CD14-positive monocyte (primary cell): ENCODE data around the gene RBMS1. TPM values are rescaled to one million over a fixed set of nuclear protein-coding genes. Genes with fewer than 3 reads are reported as not detected.

Source experiments
- DNase-seq, 3 donors: peaks; one replicate each; pipeline ENCODE4 v3.0.0-alpha.2; 2011 to 2022
- H2AFZ ChIP-seq: 2 replicates; pipeline ENCODE4 v1.6.0; 2012; ENCODE audit warnings: mild to moderate bottlenecking, low read depth, low read length, inconsistent platforms; ENCODE audit not compliant: insufficient read depth, poor library complexity, severe bottlenecking
- H3K27ac ChIP-seq, 2 donors: 1 replicate in 1 of 2; 2 replicates in 1 of 2; pipeline ENCODE4 v1.5.1; 2012 to 2013; ENCODE audit warnings: low read length in 2 of 2, control low read depth in 1 of 2, inconsistent platforms in 1 of 2, low read depth in 1 of 2, mild to moderate bottlenecking in 1 of 2
- H3K27me3 ChIP-seq, 2 donors: one replicate each; pipeline versions ENCODE4 v1.6.0 to v1.6.1; 2011 to 2013; ENCODE audit warnings: low read length in 2 of 2; ENCODE audit not compliant: control insufficient read depth in 2 of 2, insufficient read depth in 2 of 2
- H3K36me3 ChIP-seq, 2 donors: replicated peaks in 1 of 2; 1 replicate in 1 of 2; 2 replicates in 1 of 2; pipeline versions ENCODE4 v1.5.1 to v1.6.1; 2012 to 2013; ENCODE audit warnings: low read length in 2 of 2, control low read depth in 1 of 2, inconsistent platforms in 1 of 2, mild to moderate bottlenecking in 1 of 2; ENCODE audit not compliant: insufficient read depth in 2 of 2, control insufficient read depth in 1 of 2
- H3K4me1 ChIP-seq, 2 donors: 1 replicate in 1 of 2; 2 replicates in 1 of 2; pipeline versions ENCODE4 v1.5.1 to v1.6.1; 2012 to 2013; ENCODE audit warnings: low read length in 2 of 2, control low read depth in 1 of 2, inconsistent platforms in 1 of 2, mild to moderate bottlenecking in 1 of 2, moderate library complexity in 1 of 2; ENCODE audit not compliant: insufficient read depth in 2 of 2, control insufficient read depth in 1 of 2
- H3K4me2 ChIP-seq: replicated peaks from 2 replicates; pipeline ENCODE3; 2012; ENCODE audit warnings: low read length, moderate library complexity, mild to moderate bottlenecking; ENCODE audit not compliant: poor library complexity, severe bottlenecking; ENCODE audit errors: extremely low read depth
- H3K4me3 ChIP-seq, 3 experiments: fragments of 200-600 bp in 1 of 3; sonication (generic) in 1 of 3; replicated peaks in 1 of 3; 1 replicate in 2 of 3; 2 replicates in 1 of 3; pipeline ENCODE4 v1.5.1; 2011 to 2013; ENCODE audit warnings: low read length in 3 of 3, mild to moderate bottlenecking in 3 of 3, control low read depth in 2 of 3, low read depth in 2 of 3, inconsistent platforms in 1 of 3, moderate library complexity in 1 of 3
- H3K79me2 ChIP-seq: 2 replicates; pipeline ENCODE4 v1.6.0; 2012; ENCODE audit warnings: mild to moderate bottlenecking, control low read depth, inconsistent platforms, low read length, moderate library complexity; ENCODE audit not compliant: insufficient read depth
- H3K9ac ChIP-seq: 2 replicates; pipeline ENCODE4 v1.6.0; 2017; ENCODE audit warnings: low read length, mild to moderate bottlenecking; ENCODE audit not compliant: insufficient read depth, poor library complexity, severe bottlenecking
- H3K9me3 ChIP-seq, 2 donors: replicated peaks in 1 of 2; 1 replicate in 1 of 2; 2 replicates in 1 of 2; pipeline versions ENCODE4 v1.5.1 to v1.6.1; 2012 to 2013; ENCODE audit warnings: low read length in 2 of 2, control low read depth in 1 of 2; ENCODE audit not compliant: control insufficient read depth in 1 of 2, insufficient read depth in 1 of 2
- H4K20me1 ChIP-seq: 2 replicates; pipeline ENCODE4 v1.6.0; 2012; ENCODE audit warnings: mild to moderate bottlenecking, low read length, control low read depth, moderate library complexity; ENCODE audit not compliant: insufficient read depth
- H3K27ac Mint-ChIP-seq, 7 donors: one replicate each; pipeline ENCODE4 v1.8.0; 2020; ENCODE audit warnings: mild to moderate bottlenecking in 7 of 7, mixed read lengths in 7 of 7, moderate library complexity in 6 of 7, inconsistent platforms in 2 of 7
- H3K27me3 Mint-ChIP-seq, 3 donors: one replicate each; pipeline ENCODE4 v1.8.0; 2021 to 2022; ENCODE audit warnings: low read depth in 3 of 3, mild to moderate bottlenecking in 3 of 3, mixed read lengths in 3 of 3, moderate library complexity in 3 of 3, inconsistent platforms in 1 of 3
- H3K36me3 Mint-ChIP-seq, 2 donors: one replicate each; pipeline ENCODE4 v1.8.0; 2020; ENCODE audit warnings: mixed read lengths in 2 of 2, inconsistent platforms in 1 of 2, mild to moderate bottlenecking in 1 of 2
- H3K4me1 Mint-ChIP-seq: one replicate; pipeline ENCODE4 v1.8.0; 2020; ENCODE audit warnings: mild to moderate bottlenecking, mixed read lengths
- H3K4me3 Mint-ChIP-seq, 2 donors: one replicate each; pipeline ENCODE4 v1.8.0; 2020; ENCODE audit warnings: mild to moderate bottlenecking in 2 of 2, mixed read lengths in 2 of 2, moderate library complexity in 1 of 2
- H3K9me3 Mint-ChIP-seq, 7 donors: one replicate each; pipeline ENCODE4 v1.8.0; 2020 to 2022; ENCODE audit warnings: mixed read lengths in 7 of 7, mild to moderate bottlenecking in 6 of 7, moderate library complexity in 6 of 7, inconsistent platforms in 2 of 7
- WGBS: methylation state at CpG from one replicate; pipeline ENCODE4 v1.1.5; 2013; ENCODE audit warnings: missing lambda C conversion rate; ENCODE audit not compliant: insufficient coverage; 5-methylcytosine and 5-hydroxymethylcytosine counted together
- intact Hi-C, 2 donors: fragments of 100-400 bp; cut with micrococcal nuclease; formaldehyde crosslinking; loops; one replicate each; pipeline versions ENCODE4 v1.15.0 to v1.15.1; 2023
- polyA plus RNA-seq, 3 donors: library from polyadenylated mRNA; depleted of rRNA in 1 of 3; unstranded in 2 of 3; stranded (reverse) in 1 of 3; fragments of 300-500 nt in 2 of 3; fragments of >200 nt in 1 of 3; fragmentation: Illumina TruSeq in 2 of 3; gene quantifications; 1 replicate in 2 of 3; 2 replicates in 1 of 3; pipeline ENCODE4 v1.2.3, GENCODE V29; 2012 to 2021
- TF ChIP-seq, protein P1 (sequence below): fragments of 200-600 bp; IDR thresholded peaks from one replicate; pipeline ENCODE4 v1.8.0; 2022; ENCODE audit warnings: antibody characterized with exemption, mild to moderate bottlenecking

The RBMS1 gene
- polyA plus RNA-seq, 3 donors, result 88.2 to 91.2 (median 89.4) TPM

DNA sequence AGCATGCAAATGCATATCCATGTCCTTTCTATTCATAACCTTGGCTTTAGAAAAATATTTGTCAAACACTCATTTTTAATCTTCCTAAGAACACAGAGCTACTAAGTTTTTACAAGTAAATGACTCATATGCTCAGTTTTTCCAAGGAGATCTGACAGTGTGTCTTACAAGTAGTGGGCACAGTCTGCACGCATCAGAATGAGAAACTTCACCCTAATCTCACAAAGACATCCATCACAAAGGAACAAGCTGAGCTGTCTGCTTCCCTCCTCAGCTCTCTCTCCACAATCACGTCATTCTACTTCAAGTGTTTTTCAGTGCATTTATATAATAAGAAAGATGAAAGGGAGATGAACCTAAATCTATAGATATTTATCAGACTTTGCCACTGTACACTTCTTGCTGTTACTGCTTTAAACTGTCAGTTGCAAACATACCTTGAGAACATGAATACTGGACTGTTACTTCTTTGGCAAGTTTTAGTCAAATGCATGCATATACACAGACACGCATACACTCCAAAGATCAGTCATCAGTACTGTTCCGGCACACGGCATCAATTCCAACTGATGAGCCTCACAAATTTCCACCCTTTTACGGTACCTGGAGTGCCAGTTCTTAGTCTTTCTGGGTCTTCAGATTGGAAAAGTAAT, 75.7 kb downstream of the RBMS1 start:
- no peaks in the 10 kb centered on the region for H3K27me3 ChIP-seq
- 100% methylated on average over 1 of the region's 6 CpGs for WGBS
- no peak overlapping the region for H2AFZ ChIP-seq
- no peak overlapping the region for H3K4me2 ChIP-seq
- no peaks in the 10 kb centered on the region for H3K9me3 Mint-ChIP-seq
- TF ChIP-seq, protein P1, sequence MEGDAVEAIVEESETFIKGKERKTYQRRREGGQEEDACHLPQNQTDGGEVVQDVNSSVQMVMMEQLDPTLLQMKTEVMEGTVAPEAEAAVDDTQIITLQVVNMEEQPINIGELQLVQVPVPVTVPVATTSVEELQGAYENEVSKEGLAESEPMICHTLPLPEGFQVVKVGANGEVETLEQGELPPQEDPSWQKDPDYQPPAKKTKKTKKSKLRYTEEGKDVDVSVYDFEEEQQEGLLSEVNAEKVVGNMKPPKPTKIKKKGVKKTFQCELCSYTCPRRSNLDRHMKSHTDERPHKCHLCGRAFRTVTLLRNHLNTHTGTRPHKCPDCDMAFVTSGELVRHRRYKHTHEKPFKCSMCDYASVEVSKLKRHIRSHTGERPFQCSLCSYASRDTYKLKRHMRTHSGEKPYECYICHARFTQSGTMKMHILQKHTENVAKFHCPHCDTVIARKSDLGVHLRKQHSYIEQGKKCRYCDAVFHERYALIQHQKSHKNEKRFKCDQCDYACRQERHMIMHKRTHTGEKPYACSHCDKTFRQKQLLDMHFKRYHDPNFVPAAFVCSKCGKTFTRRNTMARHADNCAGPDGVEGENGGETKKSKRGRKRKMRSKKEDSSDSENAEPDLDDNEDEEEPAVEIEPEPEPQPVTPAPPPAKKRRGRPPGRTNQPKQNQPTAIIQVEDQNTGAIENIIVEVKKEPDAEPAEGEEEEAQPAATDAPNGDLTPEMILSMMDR, result no peak
- peaks cover 2 to 3% of the 10 kb centered on the region in 2 donors for H3K36me3 Mint-ChIP-seq
- no peaks in the 10 kb centered on the region for H3K36me3 ChIP-seq
- intact Hi-C loops, result loop anchor here in 1 of 2 donors (10.0 kb wide), 1 partner anchor 577 kb away; no protein-coding TSS in a partner anchor
- no peaks in the 10 kb centered on the region for H3K9me3 ChIP-seq
- no peaks in the 10 kb centered on the region for H4K20me1 ChIP-seq
- H3K27ac Mint-ChIP-seq, result no peak overlapping the region
- no peak overlapping the region for H3K9ac ChIP-seq
- H3K27ac ChIP-seq, result no peak overlapping the region
- H3K27me3 Mint-ChIP-seq, result no peaks in the 10 kb centered on the region
- peaks cover 2% of the 10 kb centered on the region for H3K4me1 Mint-ChIP-seq
- no peak overlapping the region for H3K4me3 ChIP-seq
- H3K4me1 ChIP-seq, result no peaks in the 10 kb centered on the region
- H3K4me3 Mint-ChIP-seq, result no peak overlapping the region
- no peaks in the 10 kb centered on the region for H3K79me2 ChIP-seq
- no peak for DNase-seq

DNA sequence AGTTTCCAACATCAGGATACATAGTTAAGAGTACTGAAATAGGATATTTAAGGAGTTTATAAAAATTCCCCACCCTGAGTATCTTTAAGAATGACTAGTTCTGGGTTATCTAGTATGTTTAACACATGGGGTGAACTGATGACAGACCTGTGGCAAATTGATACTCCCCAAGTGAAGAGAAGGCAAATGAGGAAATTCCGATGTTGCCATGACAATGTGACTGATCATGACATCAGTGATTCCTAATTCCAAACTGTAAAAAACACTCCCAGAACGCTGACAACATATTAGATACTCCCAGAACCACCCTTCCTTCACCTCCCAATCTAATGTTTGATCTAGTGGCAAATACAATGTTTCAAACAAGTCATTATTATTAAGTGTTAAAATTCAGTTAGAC, 77.6 kb downstream of the RBMS1 start:
- Histone ChIP-seq H2AFZ (no peak overlapping the region), H3K79me2 (no peaks in the 10 kb centered on the region), H4K20me1 (no peaks in the 10 kb centered on the region), H3K4me1 (peaks cover 10 to 14% of the 10 kb centered on the region in 2 donors), H3K27me3 (no peaks in the 10 kb centered on the region), H3K36me3 (no peaks in the 10 kb centered on the region), H3K4me3 (no peak overlapping the region), H3K9me3 (no peaks in the 10 kb centered on the region), H3K27ac (no peak overlapping the region), H3K4me2 (no peak overlapping the region), H3K9ac (no peak overlapping the region)
- intact Hi-C loops, result loop anchor here in 1 of 2 donors (10.0 kb wide), 1 partner anchor 579 kb away; no protein-coding TSS in a partner anchor
- peak in 1 of 3 donors; percentile 60 for DNase-seq
- no CpG with 5 or more reads among the region's 2 CpGs for WGBS
- Mint-ChIP-seq H3K4me1 (peaks cover 15% of the 10 kb centered on the region), H3K4me3 (no peak overlapping the region), H3K36me3 (peaks cover under 1 to 2% of the 10 kb centered on the region in 2 donors), H3K27me3 (no peaks in the 10 kb centered on the region), H3K27ac (no peak overlapping the region), H3K9me3 (peaks cover 0 to under 1% (median 0%) of the 10 kb centered on the region in 7 donors)
- TF ChIP-seq, protein P1, result no peak
